ENCODE measurements around the gene WRNIP1. TPM values are rescaled to one million over a fixed set of nuclear protein-coding genes. Genes with fewer than 3 reads are reported as not detected.

The WRNIP1 gene
- total and polyA plus RNA-seq, 7 donors, result 41.0 to 56.6 (median 47.3) TPM

GRCh38 chr6:2804516-2804915 is 39.3 kb downstream of the WRNIP1 start:
- no peak for DNase-seq
- Histone ChIP-seq H3K36me3 (no peaks in the 10 kb centered on the region), H3K27me3 (no peaks in the 10 kb centered on the region), H3K4me3 (no peak overlapping the region), H3K4me1 (no peaks in the 10 kb centered on the region), H3K27ac (no peak overlapping the region), H3K9me3 (no peaks in the 10 kb centered on the region)
- TF ChIP-seq POLR2A (IDR thresholded peaks at IDR 0.05), result no peak
- TF ChIP-seq CTCF (IDR thresholded peaks at IDR 0.05), result no peak
- no peak for TF ChIP-seq EP300 (IDR thresholded peaks at IDR 0.05)
- TF ChIP-seq POLR2AphosphoS5 (IDR thresholded peaks at IDR 0.05), result no peak
- intact Hi-C loops (cut with DNase I), result no loop called here
- 88 to 93% methylated on average over 6 of the region's 6 CpGs for WGBS, 2 donors

- H3K36me3 ChIP-seq, result no peaks in the 10 kb centered on the region
- no peaks in the 10 kb centered on the region for H3K27me3 ChIP-seq
- DNase-seq, result no peak
- intact Hi-C loops (cut with DNase I), result no loop called here
- no peak overlapping the region for H3K4me3 ChIP-seq
- no peaks in the 10 kb centered on the region for H3K9me3 ChIP-seq
- TF ChIP-seq CTCF (IDR thresholded peaks at IDR 0.05), result no peak
- TF ChIP-seq EP300 (IDR thresholded peaks at IDR 0.05), result no peak
- no peak for TF ChIP-seq POLR2AphosphoS5 (IDR thresholded peaks at IDR 0.05)
- no peak for TF ChIP-seq POLR2A (IDR thresholded peaks at IDR 0.05)
- no peak overlapping the region for H3K27ac ChIP-seq
- H3K4me1 ChIP-seq, result no peaks in the 10 kb centered on the region
- WGBS, 2 donors, result 96 to 97% methylated on average over 14 of the region's 14 CpGs
These were observed 39.8 kb downstream of the WRNIP1 start for GRCh38 chr6:2805031-2805430.

- WGBS, 2 donors, result 72 to 86% methylated on average over 3 of the region's 3 CpGs
- no peak overlapping the region for H3K4me3 ChIP-seq
- DNase-seq, result no peak
- H3K4me1 ChIP-seq, result no peaks in the 10 kb centered on the region
- intact Hi-C loops (cut with DNase I), result no loop called here
- TF ChIP-seq EP300 (IDR thresholded peaks at IDR 0.05) (no peak), POLR2A (IDR thresholded peaks at IDR 0.05) (no peak), POLR2AphosphoS5 (IDR thresholded peaks at IDR 0.05) (no peak), CTCF (IDR thresholded peaks at IDR 0.05) (no peak)
- H3K9me3 ChIP-seq, result no peaks in the 10 kb centered on the region
- H3K27me3 ChIP-seq, result no peaks in the 10 kb centered on the region
- H3K27ac ChIP-seq, result no peak overlapping the region
- H3K36me3 ChIP-seq, result no peaks in the 10 kb centered on the region
These were observed 41.5 kb downstream of the WRNIP1 start for GRCh38 chr6:2806644-2807043.

GRCh38 chr6:2807342-2808090 is 42.3 kb downstream of the WRNIP1 start:
- no peak for DNase-seq
- Histone ChIP-seq H3K9me3 (no peaks in the 10 kb centered on the region), H3K4me1 (no peaks in the 10 kb centered on the region), H3K36me3 (no peaks in the 10 kb centered on the region), H3K27ac (no peak overlapping the region), H3K4me3 (no peak overlapping the region), H3K27me3 (no peaks in the 10 kb centered on the region)
- intact Hi-C loops (cut with DNase I), result no loop called here
- 76 to 77% methylated on average over 9 of the region's 9 CpGs for WGBS, 2 donors
- no peak for TF ChIP-seq EP300 (IDR thresholded peaks at IDR 0.05)
- no peak for TF ChIP-seq CTCF (IDR thresholded peaks at IDR 0.05)
- TF ChIP-seq POLR2A (IDR thresholded peaks at IDR 0.05), result no peak
- no peak for TF ChIP-seq POLR2AphosphoS5 (IDR thresholded peaks at IDR 0.05)

- H3K27me3 ChIP-seq, result no peaks in the 10 kb centered on the region
These were observed 43.8 kb downstream of the WRNIP1 start for GRCh38 chr6:2809015-2809414.

More at GRCh38 chr6:2809015-2809414, 43.8 kb downstream of the WRNIP1 start:
- Histone ChIP-seq H3K36me3 (no peaks in the 10 kb centered on the region), H3K9me3 (no peaks in the 10 kb centered on the region), H3K4me1 (no peaks in the 10 kb centered on the region), H3K4me3 (no peak overlapping the region), H3K27ac (no peak overlapping the region)
- DNase-seq, result no peak
- intact Hi-C loops (cut with DNase I), result no loop called here
- WGBS, 2 donors, result 54 to 74% methylated on average over 2 of the region's 2 CpGs
- no peak for TF ChIP-seq POLR2A (IDR thresholded peaks at IDR 0.05)

Measured in sigmoid colon (tissue), 7 donors.